ENCODE data around the gene SMIM41. TPM values are rescaled to one million over a fixed set of nuclear protein-coding genes. Genes with fewer than 3 reads are reported as not detected.

SMIM41 gene
- total RNA-seq, 1 donor: under 0.01 TPM

GRCh38 chr12:52126050-52126604, 46.6 kb downstream of the SMIM41 start:
- Histone ChIP-seq H3K4me1 (ENCODE audit: insufficient read depth, low read length) (no peaks in the 10 kb centered on the region), H3K36me3 (ENCODE audit: insufficient read depth, low read length) (no peaks in the 10 kb centered on the region), H3K9me3 (ENCODE audit: low read depth, low read length) (no peaks in the 10 kb centered on the region), H2AFZ (ENCODE audit: low read length) (no peak overlapping the region), H4K20me1 (ENCODE audit: insufficient read depth, low read length) (no peaks in the 10 kb centered on the region), H3K27me3 (ENCODE audit: insufficient read depth, low read length) (peaks cover 5% of the 10 kb centered on the region), H3K27ac (ENCODE audit: low read depth, low read length) (no peak overlapping the region), H3K4me2 (ENCODE audit: insufficient read depth, low read length) (no peak overlapping the region), H3K4me3 (ENCODE audit: insufficient read depth, low read length) (no peak overlapping the region), H3K79me2 (ENCODE audit: insufficient read depth, low read length) (no peaks in the 10 kb centered on the region)
- no peak for TF ChIP-seq CTCF (IDR thresholded peaks at IDR 0.05; ENCODE audit: extremely low read depth, low read depth, low read length)
- DNase-seq (ENCODE audit: insufficient read length, low spot score, missing footprints): no peak

- no peaks in the 10 kb centered on the region for H4K20me1 ChIP-seq (ENCODE audit: insufficient read depth, low read length)
- no peak for DNase-seq (ENCODE audit: insufficient read length, low spot score, missing footprints)
- H3K36me3 ChIP-seq (ENCODE audit: insufficient read depth, low read length): no peaks in the 10 kb centered on the region
- no peak overlapping the region for H3K4me3 ChIP-seq (ENCODE audit: insufficient read depth, low read length)
- no peak overlapping the region for H3K27ac ChIP-seq (ENCODE audit: low read depth, low read length)
- TF ChIP-seq CTCF (IDR thresholded peaks at IDR 0.05; ENCODE audit: extremely low read depth, low read depth, low read length): no peak
- H3K79me2 ChIP-seq (ENCODE audit: insufficient read depth, low read length): no peaks in the 10 kb centered on the region
- H3K27me3 ChIP-seq (ENCODE audit: insufficient read depth, low read length): peaks cover 12% of the 10 kb centered on the region
- no peaks in the 10 kb centered on the region for H3K4me1 ChIP-seq (ENCODE audit: insufficient read depth, low read length)
- H3K4me2 ChIP-seq (ENCODE audit: insufficient read depth, low read length): no peak overlapping the region
- no peaks in the 10 kb centered on the region for H3K9me3 ChIP-seq (ENCODE audit: low read depth, low read length)
- peak overlapping the region; percentile 16 for H2AFZ ChIP-seq (ENCODE audit: low read length)
These were observed 47.4 kb downstream of the SMIM41 start for GRCh38 chr12:52126605-52127578.

- no peak overlapping the region for H2AFZ ChIP-seq (ENCODE audit: low read length)
- no peaks in the 10 kb centered on the region for H3K9me3 ChIP-seq (ENCODE audit: low read depth, low read length)
- peaks cover 17% of the 10 kb centered on the region for H3K27me3 ChIP-seq (ENCODE audit: insufficient read depth, low read length)
- no peak overlapping the region for H3K27ac ChIP-seq (ENCODE audit: low read depth, low read length)
- H3K36me3 ChIP-seq (ENCODE audit: insufficient read depth, low read length): no peaks in the 10 kb centered on the region
- H3K4me1 ChIP-seq (ENCODE audit: insufficient read depth, low read length): no peaks in the 10 kb centered on the region
- no peaks in the 10 kb centered on the region for H3K79me2 ChIP-seq (ENCODE audit: insufficient read depth, low read length)
- no peak overlapping the region for H3K4me2 ChIP-seq (ENCODE audit: insufficient read depth, low read length)
- TF ChIP-seq CTCF (IDR thresholded peaks at IDR 0.05; ENCODE audit: extremely low read depth, low read depth, low read length): no peak
- no peak for DNase-seq (ENCODE audit: insufficient read length, low spot score, missing footprints)
- H3K4me3 ChIP-seq (ENCODE audit: insufficient read depth, low read length): no peak overlapping the region
- H4K20me1 ChIP-seq (ENCODE audit: insufficient read depth, low read length): no peaks in the 10 kb centered on the region
These were observed 48.4 kb downstream of the SMIM41 start for GRCh38 chr12:52127683-52128450.

Data from osteoblast (primary cell).